T-helper 17 cell (primary cell): ENCODE results near the gene LAMC1. TPM values are rescaled to one million over a fixed set of nuclear protein-coding genes. Genes with fewer than 3 reads are reported as not detected.
A peak's percentile ranks its signal among the peaks of the same experiment; 100 is the strongest.

ENCODE experiments used
- ATAC-seq: fragments of 150-1000 bp; cut with Tn5 transposase; 2 replicates; pipeline ENCODE4 v1.10.0; 2021; ENCODE audit warnings: mild to moderate bottlenecking, moderate library complexity
- DNase-seq, 3 donors: peaks; one replicate each; pipeline versions ENCODE4 v3.0.0 to v3.0.0-alpha.2; 2020 to 2021
- H3K9me3 ChIP-seq: one replicate; pipeline ENCODE4 v1.7.0; 2013; ENCODE audit warnings: low read length, mild to moderate bottlenecking; ENCODE audit not compliant: control insufficient read depth, poor library complexity, severe bottlenecking
- H3K27ac Mint-ChIP-seq: one replicate; pipeline ENCODE4 v1.8.0; 2022; ENCODE audit warnings: mild to moderate bottlenecking, moderate library complexity, mixed read lengths
- H3K27me3 Mint-ChIP-seq: one replicate; pipeline ENCODE4 v1.8.0; 2022; ENCODE audit warnings: mixed read lengths
- H3K36me3 Mint-ChIP-seq: one replicate; pipeline ENCODE4 v1.8.0; 2022; ENCODE audit warnings: low read depth, mixed read lengths
- H3K4me1 Mint-ChIP-seq: one replicate; pipeline ENCODE4 v1.8.0; 2022; ENCODE audit warnings: mild to moderate bottlenecking, mixed read lengths
- H3K4me3 Mint-ChIP-seq: one replicate; pipeline ENCODE4 v1.8.0; 2022; ENCODE audit warnings: mild to moderate bottlenecking, moderate library complexity, mixed read lengths
- total RNA-seq, 4 donors: library from RNA in 2 of 4; stranded (reverse) in 2 of 4; gene quantifications; one replicate each; pipeline ENCODE4 v1.2.3 and lab custom pipeline; 2022 to 2026

Gene LAMC1
- total RNA-seq, 2 donors from 2014 or later = 0.70 to 0.83 TPM

- no peaks in the 10 kb centered on the region for H3K9me3 ChIP-seq
- Mint-ChIP-seq H3K27me3 (peaks cover 21% of the 10 kb centered on the region), H3K36me3 (peaks cover 2% of the 10 kb centered on the region), H3K4me1 (no peaks in the 10 kb centered on the region), H3K4me3 (no peak overlapping the region), H3K27ac (no peak overlapping the region)
- ATAC-seq = no peak
- DNase-seq = no peak
Observed at GRCh38 chr1:183101081-183101480, 77.9 kb downstream of the LAMC1 start.

GRCh38 chr1:183101841-183102276, 78.6 kb downstream of the LAMC1 start:
- no peaks in the 10 kb centered on the region for H3K9me3 ChIP-seq
- Mint-ChIP-seq H3K27ac (no peak overlapping the region), H3K27me3 (peaks cover 22% of the 10 kb centered on the region), H3K4me3 (no peak overlapping the region), H3K4me1 (no peaks in the 10 kb centered on the region), H3K36me3 (peaks cover 2% of the 10 kb centered on the region)
- ATAC-seq = peak; percentile 32
- no peak for DNase-seq

- DNase-seq (no peak), ATAC-seq (no peak)
- Mint-ChIP-seq H3K4me1 (no peaks in the 10 kb centered on the region), H3K4me3 (no peak overlapping the region), H3K36me3 (peaks cover 4% of the 10 kb centered on the region), H3K27me3 (peaks cover 27% of the 10 kb centered on the region), H3K27ac (no peak overlapping the region)
- no peaks in the 10 kb centered on the region for H3K9me3 ChIP-seq
Observed at GRCh38 chr1:183103147-183103546, 79.9 kb downstream of the LAMC1 start.

GRCh38 chr1:183103577-183103976, 80.4 kb downstream of the LAMC1 start:
- DNase-seq = no peak
- Mint-ChIP-seq H3K4me3 (no peak overlapping the region), H3K27me3 (peaks cover 31% of the 10 kb centered on the region), H3K36me3 (peaks cover 4% of the 10 kb centered on the region), H3K27ac (no peak overlapping the region), H3K4me1 (no peaks in the 10 kb centered on the region)
- no peak for ATAC-seq
- no peaks in the 10 kb centered on the region for H3K9me3 ChIP-seq

GRCh38 chr1:183105449-183105848, 82.2 kb downstream of the LAMC1 start:
- DNase-seq (no peak), ATAC-seq (no peak)
- no peak overlapping the region for H3K27ac Mint-ChIP-seq
- no peaks in the 10 kb centered on the region for H3K4me1 Mint-ChIP-seq
- no peak overlapping the region for H3K4me3 Mint-ChIP-seq
- H3K27me3 Mint-ChIP-seq = peaks cover 47% of the 10 kb centered on the region
- H3K36me3 Mint-ChIP-seq = peaks cover 4% of the 10 kb centered on the region
- no peaks in the 10 kb centered on the region for H3K9me3 ChIP-seq

- H3K27me3 Mint-ChIP-seq = peaks cover 49% of the 10 kb centered on the region
- no peak overlapping the region for H3K4me3 Mint-ChIP-seq
- H3K4me1 Mint-ChIP-seq = no peaks in the 10 kb centered on the region
- DNase-seq (no peak), ATAC-seq (no peak)
- H3K27ac Mint-ChIP-seq = no peak overlapping the region
- H3K9me3 ChIP-seq = no peaks in the 10 kb centered on the region
- H3K36me3 Mint-ChIP-seq = peaks cover 4% of the 10 kb centered on the region
Observed at GRCh38 chr1:183106166-183106565, 82.9 kb downstream of the LAMC1 start.

- no peaks in the 10 kb centered on the region for H3K9me3 ChIP-seq
- H3K4me1 Mint-ChIP-seq = no peaks in the 10 kb centered on the region
- no peak for DNase-seq
- H3K27me3 Mint-ChIP-seq = peaks cover 46% of the 10 kb centered on the region
- H3K4me3 Mint-ChIP-seq = no peak overlapping the region
- H3K27ac Mint-ChIP-seq = no peak overlapping the region
- no peak for ATAC-seq
- peaks cover 4% of the 10 kb centered on the region for H3K36me3 Mint-ChIP-seq
Observed at GRCh38 chr1:183106746-183107145, 83.5 kb downstream of the LAMC1 start.

- Mint-ChIP-seq H3K4me3 (no peak overlapping the region), H3K4me1 (no peaks in the 10 kb centered on the region), H3K27me3 (peaks cover 49% of the 10 kb centered on the region), H3K27ac (no peak overlapping the region), H3K36me3 (peaks cover 2% of the 10 kb centered on the region)
- no peaks in the 10 kb centered on the region for H3K9me3 ChIP-seq
- ATAC-seq (no peak), DNase-seq (no peak)
Observed at GRCh38 chr1:183110326-183110880, 87.2 kb downstream of the LAMC1 start.

GRCh38 chr1:183114441-183114840, 91.2 kb downstream of the LAMC1 start:
- Mint-ChIP-seq H3K27ac (no peak overlapping the region), H3K4me3 (no peak overlapping the region), H3K36me3 (no peaks in the 10 kb centered on the region), H3K4me1 (no peaks in the 10 kb centered on the region), H3K27me3 (peaks cover 43% of the 10 kb centered on the region)
- ATAC-seq = no peak
- H3K9me3 ChIP-seq = no peaks in the 10 kb centered on the region
- no peak for DNase-seq

- no peak for ATAC-seq
- H3K9me3 ChIP-seq = no peaks in the 10 kb centered on the region
- Mint-ChIP-seq H3K4me1 (no peaks in the 10 kb centered on the region), H3K4me3 (no peak overlapping the region), H3K27ac (no peak overlapping the region), H3K27me3 (peaks cover 33% of the 10 kb centered on the region), H3K36me3 (no peaks in the 10 kb centered on the region)
- DNase-seq = no peak
Observed at GRCh38 chr1:183116416-183116815, 93.2 kb downstream of the LAMC1 start.

- H3K27ac Mint-ChIP-seq = no peak overlapping the region
- DNase-seq (no peak), ATAC-seq (no peak)
- no peaks in the 10 kb centered on the region for H3K36me3 Mint-ChIP-seq
- H3K4me1 Mint-ChIP-seq = no peaks in the 10 kb centered on the region
- H3K27me3 Mint-ChIP-seq = peaks cover 24% of the 10 kb centered on the region
- no peaks in the 10 kb centered on the region for H3K9me3 ChIP-seq
- H3K4me3 Mint-ChIP-seq = no peak overlapping the region
Observed at GRCh38 chr1:183121609-183122008, 98.4 kb downstream of the LAMC1 start.

- DNase-seq (no peak), ATAC-seq (no peak)
- Mint-ChIP-seq H3K27me3 (peaks cover 25% of the 10 kb centered on the region), H3K36me3 (peaks cover 2% of the 10 kb centered on the region), H3K4me3 (no peak overlapping the region), H3K27ac (no peak overlapping the region), H3K4me1 (no peaks in the 10 kb centered on the region)
- no peaks in the 10 kb centered on the region for H3K9me3 ChIP-seq
Observed at GRCh38 chr1:183124259-183124658, 101.0 kb downstream of the LAMC1 start.

- no peak overlapping the region for H3K4me3 Mint-ChIP-seq
- H3K9me3 ChIP-seq = no peaks in the 10 kb centered on the region
- ATAC-seq (no peak), DNase-seq (no peak)
- H3K36me3 Mint-ChIP-seq = peaks cover 2% of the 10 kb centered on the region
- H3K4me1 Mint-ChIP-seq = no peaks in the 10 kb centered on the region
- H3K27ac Mint-ChIP-seq = no peak overlapping the region
- peaks cover 25% of the 10 kb centered on the region for H3K27me3 Mint-ChIP-seq
Observed at GRCh38 chr1:183125279-183125999, 102.2 kb downstream of the LAMC1 start.

- H3K4me1 Mint-ChIP-seq = no peaks in the 10 kb centered on the region
- no peak for ATAC-seq
- peaks cover 2% of the 10 kb centered on the region for H3K36me3 Mint-ChIP-seq
- no peak overlapping the region for H3K27ac Mint-ChIP-seq
- H3K4me3 Mint-ChIP-seq = no peak overlapping the region
- H3K27me3 Mint-ChIP-seq = peaks cover 25% of the 10 kb centered on the region
- no peak for DNase-seq
- no peaks in the 10 kb centered on the region for H3K9me3 ChIP-seq
Observed at GRCh38 chr1:183126000-183126366, 102.8 kb downstream of the LAMC1 start.
